Measurements from ENCODE around the gene KCNQ1OT1.

Gene KCNQ1OT1

DNA sequence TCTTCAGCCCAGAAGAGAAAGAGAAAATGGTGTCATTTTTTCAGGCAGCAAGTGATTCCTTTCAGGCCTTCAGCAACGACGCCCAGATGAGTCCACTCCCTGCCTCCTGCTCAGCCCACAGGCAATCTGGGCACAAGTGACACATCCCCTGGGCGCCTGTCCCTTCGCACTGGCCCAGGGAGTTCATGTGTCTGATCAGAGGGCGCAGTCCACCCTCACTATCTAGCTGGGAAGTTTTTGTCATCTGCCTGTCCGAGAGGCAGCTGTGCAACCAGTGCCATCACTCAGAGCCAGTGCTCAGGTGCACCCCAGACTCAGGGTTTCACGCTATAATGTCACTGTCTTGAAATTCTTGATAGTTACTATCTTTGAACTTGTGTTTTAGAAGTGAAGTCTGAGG, 1.4 kb upstream of the KCNQ1OT1 start:
- DNase-seq = no peak

DNA sequence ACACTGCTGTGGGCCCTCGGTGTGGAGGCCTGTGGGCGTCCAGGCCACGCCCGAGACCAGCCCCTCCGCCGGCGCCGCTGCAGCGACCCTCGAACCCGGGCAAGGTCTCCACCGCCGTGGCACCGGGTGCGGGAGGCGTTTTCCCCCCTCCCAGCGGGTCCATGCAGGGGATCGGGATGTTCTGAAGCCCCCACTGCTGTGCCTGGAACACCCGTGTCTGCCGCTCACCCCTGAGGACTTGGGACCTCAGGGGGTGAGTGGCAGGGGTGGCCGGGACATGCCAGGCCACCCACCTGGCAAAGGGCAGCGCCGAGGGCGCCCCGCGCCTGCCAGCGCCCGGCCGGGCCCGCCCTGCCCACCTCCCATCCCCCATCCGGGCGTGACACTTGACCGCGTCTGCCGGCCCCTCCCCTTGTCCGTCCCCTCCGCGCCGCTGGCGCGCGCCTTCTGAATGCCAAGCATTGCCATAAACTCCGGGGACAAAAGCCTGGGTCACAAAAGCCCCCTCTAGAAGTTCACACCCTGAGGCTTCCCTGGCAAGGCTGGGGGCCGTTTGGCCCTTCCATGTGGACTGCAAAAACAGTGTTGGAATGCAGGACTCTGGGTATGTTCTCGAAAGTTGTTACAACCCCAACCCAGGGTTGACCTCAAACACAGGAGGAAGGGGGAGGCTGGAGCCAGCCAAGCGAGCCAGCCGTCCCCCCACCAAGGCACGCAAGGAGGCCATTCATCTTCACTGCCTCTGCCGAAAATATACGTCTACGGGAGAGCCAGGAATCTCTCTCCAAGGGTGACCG, 819 bp upstream of the KCNQ1OT1 start:
- DNase-seq = peak; percentile 38

DNA sequence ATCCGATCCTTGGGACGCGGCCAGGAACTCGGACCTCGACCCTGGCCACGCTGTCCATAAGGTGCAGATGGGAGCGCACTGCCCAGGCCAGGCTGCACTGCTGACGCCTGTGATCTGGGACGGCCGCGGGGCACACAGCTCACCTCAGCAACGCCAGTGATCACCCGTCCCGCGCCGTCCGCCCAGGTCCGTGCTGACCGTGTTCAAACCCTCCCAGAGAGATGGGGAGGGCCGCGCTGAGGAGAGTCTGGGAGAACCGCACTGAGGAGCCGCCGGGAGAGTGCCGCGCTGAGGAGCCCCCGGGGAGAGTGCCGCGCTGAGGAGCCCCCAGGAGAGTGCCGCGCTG, 636 bp downstream of the KCNQ1OT1 start:
- peak; percentile 5 for DNase-seq

DNA sequence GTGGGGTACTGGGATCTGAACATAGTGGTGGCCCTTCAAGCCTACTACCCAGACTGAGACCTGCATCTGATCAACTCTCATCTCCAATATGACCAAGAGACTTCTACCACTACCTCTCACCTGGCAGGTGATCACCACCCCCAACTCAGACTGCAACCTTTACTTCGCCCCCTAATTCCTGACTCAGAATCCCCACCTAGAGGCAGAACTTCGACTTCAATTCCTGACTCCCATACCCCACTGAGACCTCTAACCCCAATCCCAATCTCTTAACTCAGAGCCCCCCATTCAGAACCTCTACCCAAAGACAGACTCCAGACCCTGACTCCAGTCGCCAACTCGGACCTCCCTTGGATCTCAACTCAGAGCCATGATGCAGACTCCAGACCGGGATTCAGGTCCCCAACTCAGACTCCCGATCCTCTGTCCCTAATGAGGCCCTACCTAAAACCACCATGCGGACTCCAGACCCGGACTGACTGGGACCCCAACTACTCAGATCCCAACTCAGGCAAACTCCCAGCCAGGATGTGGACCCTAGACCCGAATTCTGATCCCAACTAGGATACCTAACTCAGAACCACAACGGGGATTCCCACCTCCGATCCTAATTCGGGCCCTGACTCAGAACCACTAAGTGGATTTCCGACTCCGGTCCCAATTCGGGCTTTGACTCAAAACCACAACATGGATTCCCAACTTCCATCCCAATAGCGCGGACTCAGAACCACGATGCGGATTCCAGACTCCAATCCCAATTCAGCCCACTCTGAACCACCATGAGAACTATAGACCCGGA, 1.2 kb downstream of the KCNQ1OT1 start:
- no peak for DNase-seq

DNA sequence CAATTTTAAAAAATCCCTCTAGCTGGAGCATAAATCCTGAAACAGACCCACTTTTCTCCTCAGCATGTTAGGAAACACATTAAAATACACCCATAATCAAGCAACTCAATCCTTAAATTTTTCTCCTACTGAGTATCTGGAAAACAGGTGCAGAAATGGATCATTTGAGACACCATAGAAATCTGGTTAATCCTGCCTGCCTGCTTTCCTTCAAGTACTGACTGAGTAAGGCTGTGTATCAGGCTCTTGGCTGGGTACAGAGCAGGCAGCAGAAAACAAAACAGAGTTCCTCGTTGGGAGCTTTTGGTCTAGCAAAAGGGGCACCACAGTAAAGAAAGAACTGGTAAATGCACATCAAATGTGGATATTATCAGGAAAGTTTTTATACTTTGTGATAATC, 1.9 kb downstream of the KCNQ1OT1 start:
- DNase-seq = no peak

DNA sequence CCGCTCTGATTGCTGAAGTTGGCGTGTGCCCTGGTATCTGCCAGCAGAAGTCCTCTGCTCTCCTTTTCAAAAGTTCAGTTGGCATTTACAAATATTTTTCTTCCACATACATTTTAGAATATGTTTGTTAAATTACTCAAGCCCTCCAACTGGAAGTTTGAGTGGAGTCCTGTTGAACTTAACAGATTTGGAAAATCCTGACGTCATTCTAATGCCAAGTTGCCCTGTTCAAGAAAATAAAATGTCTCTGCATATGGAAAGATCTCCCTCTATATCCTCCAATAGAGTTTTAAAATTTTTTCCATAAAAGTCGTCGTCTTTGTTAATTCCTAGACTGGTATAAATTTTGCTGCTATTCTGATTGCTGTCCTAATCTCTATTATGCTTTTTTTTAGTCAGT, 3.3 kb downstream of the KCNQ1OT1 start:
- no peak for DNase-seq

DNA sequence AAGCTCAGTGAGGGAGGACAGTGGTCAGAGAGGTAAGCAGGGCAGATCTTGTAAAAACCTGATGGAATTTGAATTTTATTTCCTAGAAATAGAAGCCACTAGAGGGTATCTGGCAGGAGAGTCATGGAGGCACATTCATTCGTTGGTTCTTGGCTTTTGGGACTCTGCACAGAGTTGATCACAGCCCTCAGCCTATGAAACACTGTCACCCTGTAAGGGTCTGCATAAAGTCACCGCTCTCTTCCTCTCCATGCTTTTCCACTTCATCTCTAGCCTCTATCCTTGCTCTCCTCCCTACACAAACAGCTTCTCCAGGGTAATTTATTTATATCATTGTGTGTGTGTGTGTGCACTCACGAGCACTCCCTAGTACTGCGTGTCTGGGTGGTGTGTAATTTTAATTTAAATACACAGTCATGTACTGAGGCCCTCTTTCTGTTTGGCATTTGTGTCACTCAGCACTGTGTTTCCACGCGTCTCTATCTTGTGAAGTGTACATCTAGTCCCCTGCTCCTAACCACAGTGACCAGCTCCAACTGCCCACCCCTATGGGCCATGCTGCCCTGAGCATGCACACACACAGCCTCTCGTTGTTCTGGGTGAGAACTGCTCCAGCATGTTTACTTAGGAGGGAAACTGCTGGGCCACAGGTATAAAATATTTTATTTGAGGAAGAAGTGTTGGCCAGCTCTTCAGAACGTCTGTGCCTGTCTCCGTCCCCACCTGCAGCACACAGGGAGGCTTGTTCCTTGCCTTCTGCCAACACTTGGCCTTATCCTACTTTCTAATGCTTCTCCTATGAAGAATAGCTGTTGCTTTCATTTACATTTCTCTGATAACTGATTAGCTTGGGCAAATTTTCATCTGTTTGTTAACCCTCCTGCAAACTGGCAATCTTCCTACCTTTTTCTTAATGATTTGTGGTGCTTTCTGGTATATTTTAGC, 4.5 kb downstream of the KCNQ1OT1 start:
- DNase-seq = no peak

DNA sequence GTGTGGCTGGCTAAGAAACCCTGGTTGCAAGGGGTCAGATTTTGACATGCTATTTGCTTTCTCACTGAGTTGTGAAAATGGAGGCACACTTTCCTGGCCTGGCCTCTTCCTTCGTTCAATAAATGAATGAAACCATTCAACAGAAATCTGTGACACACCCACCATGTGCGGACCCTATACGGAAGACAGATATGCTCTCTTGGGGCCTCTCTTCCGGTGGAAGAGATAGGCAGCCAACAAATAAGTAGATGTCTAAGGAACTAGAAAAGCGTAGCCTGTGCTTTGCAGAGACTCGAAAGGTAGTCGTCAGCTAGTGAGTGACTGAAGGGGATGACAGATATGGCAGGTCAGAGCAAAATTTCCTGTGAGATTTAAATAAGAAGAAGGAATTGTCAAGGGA, 5.3 kb downstream of the KCNQ1OT1 start:
- no peak for DNase-seq

DNA sequence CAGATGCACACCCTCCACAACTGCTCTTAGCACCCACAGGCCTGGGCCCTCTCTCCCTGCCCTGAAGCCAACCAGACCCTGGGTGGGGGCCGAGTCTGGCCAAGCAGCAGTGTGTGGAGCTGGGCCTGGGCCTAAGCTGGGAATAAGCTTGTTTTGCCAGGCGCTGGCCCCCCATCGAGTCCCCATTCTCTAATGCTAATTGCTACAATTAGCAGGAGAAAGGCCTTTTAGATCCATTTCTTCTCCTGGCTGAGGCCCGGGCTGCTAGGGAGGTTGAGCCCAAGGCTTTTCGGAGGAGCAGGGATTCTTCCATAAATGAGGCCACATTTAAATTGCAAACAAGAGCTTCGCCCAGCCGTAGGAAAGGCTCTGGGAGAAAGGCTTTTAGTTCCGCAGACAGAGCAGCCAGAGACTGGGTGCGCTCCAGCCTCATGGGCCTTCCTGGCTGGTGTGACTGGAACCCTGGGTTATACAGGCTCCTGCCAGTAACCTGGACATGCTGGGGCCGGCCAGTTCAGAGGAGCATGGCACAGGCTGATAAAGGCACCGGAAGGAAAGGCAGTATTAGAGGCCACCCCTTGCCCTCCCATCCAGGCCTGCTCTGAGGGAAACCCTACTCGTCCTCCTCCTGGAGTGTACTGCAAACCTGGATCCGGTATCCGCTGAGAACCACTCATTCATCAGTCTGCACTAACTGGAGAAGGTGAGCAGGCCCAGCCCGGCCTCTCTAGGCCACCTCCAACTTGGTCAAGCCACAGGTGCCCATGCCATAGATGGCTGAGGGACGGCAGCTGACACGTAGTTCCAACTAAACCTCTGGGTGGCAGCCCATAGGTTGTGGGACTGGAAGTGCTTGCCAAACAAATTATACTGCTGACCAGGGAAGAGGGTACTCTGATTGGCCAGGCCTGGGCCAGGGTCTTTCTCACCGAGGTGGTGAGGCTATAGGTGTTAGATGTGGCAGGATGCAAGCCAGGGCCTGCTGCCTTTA, 6.2 kb downstream of the KCNQ1OT1 start:
- no peak for DNase-seq

DNA sequence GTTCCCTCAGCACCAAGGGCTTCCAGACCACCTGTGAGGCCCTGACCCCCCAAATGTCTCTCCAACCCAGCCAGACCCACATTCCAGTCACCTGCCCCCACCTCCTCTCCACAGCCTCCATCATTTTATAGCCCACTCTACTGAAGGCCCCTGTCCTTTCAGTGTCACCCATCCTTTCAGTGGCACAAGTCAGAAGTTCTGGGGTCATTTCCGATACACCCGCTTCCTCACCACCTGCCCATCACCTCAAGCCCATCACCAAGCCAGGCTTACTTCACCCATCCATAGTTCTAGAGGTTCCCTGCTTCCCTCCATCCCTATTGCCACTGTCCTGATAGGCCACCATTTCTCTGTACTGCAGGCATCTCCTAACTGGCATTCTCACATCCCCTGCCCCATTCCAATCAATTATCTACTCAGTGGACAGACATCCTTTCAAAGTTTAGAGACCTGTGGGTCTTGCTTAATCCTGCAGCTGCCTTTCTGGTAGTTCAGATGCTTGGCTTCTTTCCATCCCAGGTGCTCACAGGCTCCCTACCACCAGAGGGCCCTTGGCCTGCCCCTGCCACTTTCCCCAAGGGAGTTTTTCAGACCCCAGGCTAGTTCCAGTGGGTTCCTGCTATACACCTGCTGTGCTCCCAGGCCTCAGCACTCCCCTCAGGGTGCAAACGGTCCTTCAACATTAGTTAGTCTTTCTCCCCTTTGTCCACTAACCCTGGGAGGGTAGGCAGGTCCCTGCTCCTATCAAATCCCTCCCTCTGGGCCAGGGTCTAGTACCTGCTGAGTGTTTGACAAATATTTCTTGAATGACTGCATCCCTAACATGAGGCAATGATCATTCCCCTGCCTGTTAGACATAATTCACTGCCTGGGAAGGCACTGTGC, 7.6 kb downstream of the KCNQ1OT1 start:
- DNase-seq = no peak

DNA sequence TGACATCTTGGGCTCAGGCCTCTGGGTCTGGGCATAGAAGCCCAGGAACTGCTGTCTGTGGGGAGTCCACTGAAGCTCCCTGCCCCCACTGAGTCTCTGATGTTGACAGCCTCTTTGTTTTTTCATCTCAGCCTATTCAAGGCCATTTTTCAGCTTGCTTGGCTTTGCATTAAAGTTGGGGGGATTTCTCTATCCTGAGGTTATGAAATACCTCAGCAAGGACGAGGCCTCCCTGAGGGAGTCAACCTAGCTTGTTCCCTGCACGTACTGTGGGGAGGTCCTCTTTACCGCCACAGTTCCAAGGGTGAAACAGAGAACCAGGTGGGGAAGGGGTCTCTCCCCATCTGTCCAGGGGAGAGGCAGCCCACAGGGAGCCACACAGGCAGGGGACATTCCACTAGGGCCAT, 8.4 kb downstream of the KCNQ1OT1 start:
- no peak for DNase-seq

DNA sequence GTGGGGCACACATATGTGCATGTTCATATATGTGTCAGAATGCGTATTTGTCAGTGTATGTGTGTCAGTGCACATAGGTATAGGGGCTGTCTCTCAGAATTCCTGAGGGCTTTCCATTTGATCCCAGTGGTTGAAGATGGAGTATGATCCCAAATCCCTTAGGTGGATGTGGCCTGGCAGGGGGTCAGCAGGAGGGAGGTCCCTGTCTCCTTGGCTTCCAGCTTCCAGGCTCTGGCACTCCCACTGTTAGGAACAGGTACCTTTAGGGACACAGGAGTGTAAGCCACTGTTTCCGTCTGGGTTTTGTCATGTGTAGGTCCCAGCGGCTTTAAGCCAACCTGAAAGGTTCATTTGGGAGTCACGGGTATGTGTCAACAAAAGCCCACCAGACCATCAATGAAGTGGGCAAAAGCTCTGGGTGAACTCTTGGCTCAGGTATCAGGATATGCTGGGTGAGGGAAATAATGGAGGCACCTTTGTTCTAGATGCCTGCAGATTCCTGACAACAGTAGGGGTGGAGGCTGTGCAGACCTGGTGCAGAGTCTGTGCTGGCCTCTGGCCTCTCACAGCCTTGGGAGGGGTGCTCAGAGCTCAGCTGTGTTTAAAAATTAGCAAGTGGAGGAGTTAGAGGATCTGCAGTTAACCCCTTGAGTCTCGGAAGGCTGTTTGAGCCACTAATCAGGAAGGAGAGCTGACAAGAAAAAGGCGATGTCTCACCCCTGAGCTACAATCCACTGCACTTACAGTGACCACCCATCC, 9.0 kb downstream of the KCNQ1OT1 start:
- DNase-seq = no peak

DNA sequence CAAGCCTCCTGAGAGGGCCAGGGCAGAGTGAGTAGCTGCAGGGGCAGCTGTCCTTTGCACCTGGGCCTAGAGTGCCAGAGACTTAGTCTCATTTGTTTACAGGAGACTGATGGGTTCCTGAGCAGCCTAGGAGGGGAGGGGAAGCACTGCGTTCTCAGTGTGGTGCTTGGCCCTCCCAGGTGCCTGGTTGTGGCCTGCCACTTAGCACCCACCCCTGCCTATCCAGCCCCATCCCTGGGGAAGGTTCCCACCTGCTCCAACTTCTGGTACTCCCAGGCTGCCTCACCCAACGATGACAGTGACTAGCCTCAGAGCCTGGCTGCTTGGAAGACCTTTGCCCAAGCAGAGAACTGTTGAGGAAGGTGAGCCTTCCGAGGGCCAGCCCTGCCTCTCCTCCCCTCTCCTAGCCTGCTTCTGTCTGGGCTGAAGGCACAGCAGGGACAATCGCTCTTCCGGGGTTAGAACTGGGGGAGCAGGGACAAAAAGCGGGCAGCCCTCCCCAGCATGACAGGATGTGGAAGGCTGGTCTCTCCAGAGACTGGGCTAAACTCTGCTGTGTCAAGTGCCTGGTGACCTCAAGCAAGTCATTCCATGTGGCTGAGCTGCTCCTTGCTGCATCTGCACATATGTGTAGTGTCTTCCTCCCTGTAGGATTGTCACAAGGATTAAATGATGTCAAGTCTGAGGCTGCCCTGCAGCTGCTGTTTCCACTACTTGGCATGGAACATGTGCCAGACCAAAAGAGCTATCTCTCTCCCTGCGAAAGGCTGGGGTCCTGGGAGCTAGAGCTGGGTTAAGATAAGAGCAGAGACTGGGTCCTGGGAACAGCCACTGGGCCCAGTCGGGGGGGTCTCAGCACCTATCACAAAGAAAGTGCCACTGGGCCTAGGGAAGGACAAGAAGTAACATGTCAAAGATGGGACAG, 9.9 kb downstream of the KCNQ1OT1 start:
- DNase-seq = no peak

DNA sequence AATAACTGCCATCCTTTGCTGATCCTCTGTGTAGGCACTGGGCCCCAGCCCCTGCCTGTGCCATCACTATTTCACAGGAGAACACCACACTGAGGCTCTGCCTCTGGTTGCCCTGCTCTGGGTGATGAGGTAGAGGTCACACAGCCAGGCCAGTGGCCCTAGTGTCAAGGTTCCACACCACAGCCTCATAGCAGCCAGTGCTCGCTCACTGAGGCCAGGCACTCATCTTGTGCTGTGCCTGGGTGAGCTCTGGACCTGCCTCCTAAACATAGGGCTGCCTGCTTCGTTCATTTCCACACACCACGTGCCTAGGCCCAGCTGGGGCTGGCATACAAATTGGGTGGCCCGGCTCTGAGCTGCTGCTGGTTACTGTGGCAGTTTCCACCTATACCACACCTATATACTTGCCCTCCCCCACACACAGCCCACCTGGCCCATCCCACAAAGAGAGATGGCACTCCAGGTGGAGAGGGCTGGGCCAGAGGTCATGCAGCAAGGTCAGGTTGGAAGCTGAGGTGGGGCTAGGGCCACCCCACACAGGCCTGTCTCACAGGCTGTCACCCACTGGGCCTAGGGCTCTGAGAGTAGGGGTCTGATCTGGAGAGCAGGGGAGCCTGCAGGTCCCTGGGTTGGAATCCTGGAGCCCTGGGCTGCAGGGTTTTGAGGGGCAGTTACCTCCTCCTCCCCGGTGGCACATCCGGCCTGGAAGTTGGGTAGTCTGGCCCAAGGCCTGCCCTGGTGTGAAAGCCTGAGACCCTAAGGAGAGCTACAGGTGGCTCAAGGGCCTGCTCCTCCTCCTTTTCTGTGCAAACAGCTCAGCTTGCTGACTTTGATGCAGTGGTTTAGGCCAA, 11.2 kb downstream of the KCNQ1OT1 start:
- DNase-seq = no peak

DNA sequence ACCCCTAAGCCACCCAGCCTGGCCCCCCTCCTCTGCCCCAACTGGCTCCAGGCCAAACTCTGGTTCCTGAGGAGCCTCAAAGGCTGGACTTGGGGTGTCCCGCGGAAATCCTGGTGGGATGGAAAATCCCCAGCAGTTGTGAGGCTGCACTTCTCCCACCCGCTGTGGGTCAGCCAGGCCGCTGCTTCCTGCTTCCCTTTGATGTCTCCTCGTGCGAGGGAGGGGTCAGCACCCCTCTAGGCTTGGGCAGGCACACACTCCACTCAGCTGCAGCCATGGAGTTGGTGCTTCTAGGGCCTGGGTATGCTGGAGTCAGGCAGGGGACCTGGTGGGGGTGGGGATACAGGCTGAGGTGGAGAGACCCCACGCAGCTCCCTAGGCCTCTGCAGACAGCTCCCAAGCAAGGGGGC, 12.0 kb downstream of the KCNQ1OT1 start:
- no peak for DNase-seq

DNA sequence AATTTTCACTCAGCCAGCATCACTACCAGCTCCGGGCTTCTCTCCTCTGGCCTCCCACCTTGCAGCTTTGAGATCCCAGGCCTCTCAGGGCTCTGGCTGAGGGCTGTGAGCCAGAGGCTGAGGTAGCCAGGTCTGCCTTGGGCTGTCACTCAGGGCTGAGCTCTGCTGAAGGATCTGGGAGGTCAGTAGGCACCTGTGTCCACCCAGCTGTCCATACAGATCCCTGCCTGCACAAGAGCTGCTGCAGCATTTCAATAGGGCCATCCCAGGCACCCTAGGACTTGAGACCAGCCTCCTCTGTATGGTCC, 12.6 kb downstream of the KCNQ1OT1 start:
- no peak for DNase-seq

DNA sequence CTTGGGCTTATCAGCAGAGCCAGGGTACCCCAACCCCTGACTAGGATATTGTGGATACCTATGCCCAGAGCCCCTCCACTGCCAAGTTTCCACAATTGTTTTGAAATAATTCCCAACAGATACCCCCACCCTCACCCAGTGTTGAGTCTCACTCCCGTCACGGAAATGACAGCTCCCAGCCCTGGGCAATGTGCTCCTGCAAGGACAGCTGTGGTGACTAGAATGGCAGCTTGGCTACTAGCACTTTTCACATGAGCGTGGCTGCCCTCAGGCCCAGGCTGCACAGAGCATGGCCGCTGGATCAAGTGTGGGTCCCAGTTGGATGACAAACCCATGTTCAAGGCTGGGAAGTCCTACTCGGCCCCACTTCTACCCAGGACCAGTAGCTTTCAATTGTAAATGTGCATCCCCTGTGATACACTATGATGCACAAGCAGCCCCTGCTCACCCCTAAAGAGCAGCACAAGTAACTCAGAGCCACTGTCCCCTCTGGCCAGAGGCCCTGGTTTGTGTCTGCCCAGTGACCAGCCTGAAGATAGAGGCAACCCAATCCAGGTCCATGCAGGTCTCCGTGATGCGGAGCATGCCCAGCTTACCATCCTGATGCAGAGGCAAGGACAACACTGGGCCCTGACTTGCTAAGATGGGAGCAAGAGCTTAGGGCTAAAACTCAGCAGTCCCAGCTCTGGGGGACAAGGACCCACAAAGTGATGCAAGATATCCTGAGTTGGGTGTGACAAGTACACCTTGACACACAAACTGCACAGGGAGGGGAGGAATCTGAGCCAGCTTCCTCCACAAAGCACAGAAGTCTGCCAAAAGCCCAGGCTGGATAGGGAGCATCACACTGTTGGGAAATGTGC, 13.2 kb downstream of the KCNQ1OT1 start:
- DNase-seq = no peak

Data from CD4-positive, alpha-beta T cell treated with Interleukin-6 for 4 hours (primary cell).